ENCODE measurements around the gene NPHS1. TPM values are rescaled to one million over a fixed set of nuclear protein-coding genes. Genes with fewer than 3 reads are reported as not detected.
"Not testable (repeated sequence)": the region's sequence is repeated elsewhere in the genome, so short reads cannot be mapped to it uniquely, and the experiment has no call there.

Gene NPHS1
- total RNA-seq, 1 donor from 2014 or later, result 4.7 TPM

DNA sequence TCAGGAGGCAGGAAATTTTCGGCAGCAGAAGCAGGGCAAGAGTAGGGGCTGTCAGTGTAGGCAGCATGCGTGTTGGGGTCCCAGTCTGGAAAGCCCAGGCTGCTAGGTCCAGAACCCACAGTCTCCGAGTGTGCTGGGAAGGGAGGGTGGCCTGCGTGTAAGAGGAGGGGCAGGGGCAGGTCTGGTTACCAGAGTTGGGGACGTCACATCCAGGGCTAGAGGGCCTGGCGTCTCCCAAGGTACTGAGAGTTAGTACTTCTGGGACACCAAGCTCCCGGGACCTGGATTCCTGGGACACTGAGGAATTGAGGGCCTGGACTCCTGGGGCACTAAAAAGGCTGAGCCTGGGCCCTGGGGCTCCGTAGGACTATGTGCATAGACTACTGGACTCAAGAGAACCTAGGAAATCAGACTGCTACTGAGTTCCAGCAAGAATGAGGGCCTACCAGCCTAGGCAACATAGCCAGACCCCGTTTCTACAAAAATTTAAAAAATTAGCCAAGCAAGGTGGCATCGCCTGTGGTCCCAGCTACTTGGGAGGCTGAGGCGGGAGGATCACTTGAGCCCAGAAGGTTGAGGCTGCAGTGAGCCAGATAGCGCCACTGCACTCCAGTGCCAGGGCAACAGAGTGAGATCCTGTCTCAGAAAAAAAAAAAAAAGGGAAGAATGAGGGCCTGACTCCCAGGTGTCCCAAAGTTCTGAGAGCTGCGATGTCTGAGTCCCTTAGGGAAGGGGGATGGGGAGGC is 45.6 kb upstream of the NPHS1 start:
- peak overlapping the region; percentile 74 for H3K4me3 Mint-ChIP-seq (ENCODE audit: unreplicated experiment)
- H3K27me3 Mint-ChIP-seq (ENCODE audit: unreplicated experiment), result peaks cover 7% of the 10 kb centered on the region
- DNase-seq, result no peak
- no peak overlapping the region for H3K27ac Mint-ChIP-seq (ENCODE audit: unreplicated experiment)
- peaks cover 2% of the 10 kb centered on the region for H3K9me3 Mint-ChIP-seq (ENCODE audit: unreplicated experiment)
- H3K4me1 Mint-ChIP-seq (ENCODE audit: low read depth, unreplicated experiment), result peaks cover 10% of the 10 kb centered on the region
- no peaks in the 10 kb centered on the region for H3K36me3 Mint-ChIP-seq (ENCODE audit: unreplicated experiment)
- TF ChIP-seq, protein P1, sequence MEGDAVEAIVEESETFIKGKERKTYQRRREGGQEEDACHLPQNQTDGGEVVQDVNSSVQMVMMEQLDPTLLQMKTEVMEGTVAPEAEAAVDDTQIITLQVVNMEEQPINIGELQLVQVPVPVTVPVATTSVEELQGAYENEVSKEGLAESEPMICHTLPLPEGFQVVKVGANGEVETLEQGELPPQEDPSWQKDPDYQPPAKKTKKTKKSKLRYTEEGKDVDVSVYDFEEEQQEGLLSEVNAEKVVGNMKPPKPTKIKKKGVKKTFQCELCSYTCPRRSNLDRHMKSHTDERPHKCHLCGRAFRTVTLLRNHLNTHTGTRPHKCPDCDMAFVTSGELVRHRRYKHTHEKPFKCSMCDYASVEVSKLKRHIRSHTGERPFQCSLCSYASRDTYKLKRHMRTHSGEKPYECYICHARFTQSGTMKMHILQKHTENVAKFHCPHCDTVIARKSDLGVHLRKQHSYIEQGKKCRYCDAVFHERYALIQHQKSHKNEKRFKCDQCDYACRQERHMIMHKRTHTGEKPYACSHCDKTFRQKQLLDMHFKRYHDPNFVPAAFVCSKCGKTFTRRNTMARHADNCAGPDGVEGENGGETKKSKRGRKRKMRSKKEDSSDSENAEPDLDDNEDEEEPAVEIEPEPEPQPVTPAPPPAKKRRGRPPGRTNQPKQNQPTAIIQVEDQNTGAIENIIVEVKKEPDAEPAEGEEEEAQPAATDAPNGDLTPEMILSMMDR (IDR thresholded peaks at IDR 0.05; ENCODE audit: partially characterized antibody, unreplicated experiment), result no peak

DNA sequence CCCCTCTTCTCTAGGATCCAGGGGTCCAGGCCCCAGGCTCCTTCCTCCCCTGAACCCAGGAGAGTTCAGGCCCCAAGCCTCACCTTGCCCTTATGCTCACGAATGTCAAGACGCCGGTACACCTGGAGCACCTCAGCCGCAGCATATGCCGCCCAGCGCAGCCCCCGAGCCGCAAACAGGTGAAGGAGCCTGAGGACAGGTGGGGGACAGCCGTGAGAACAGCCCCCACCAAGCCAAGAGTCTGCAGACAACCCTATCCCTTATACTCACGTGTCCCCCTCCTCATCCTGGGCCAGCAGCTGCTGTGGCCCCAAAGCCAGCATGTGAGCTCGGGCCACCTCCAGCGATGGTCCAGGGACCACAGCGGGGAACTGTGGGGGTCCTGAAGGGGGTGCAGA is 44.3 kb upstream of the NPHS1 start:
- no peaks in the 10 kb centered on the region for H3K36me3 Mint-ChIP-seq (ENCODE audit: unreplicated experiment)
- H3K27me3 Mint-ChIP-seq (ENCODE audit: unreplicated experiment), result peaks cover 3% of the 10 kb centered on the region
- no peak for DNase-seq
- no peak overlapping the region for H3K4me3 Mint-ChIP-seq (ENCODE audit: unreplicated experiment)
- H3K9me3 Mint-ChIP-seq (ENCODE audit: unreplicated experiment), result no peaks in the 10 kb centered on the region
- H3K27ac Mint-ChIP-seq (ENCODE audit: unreplicated experiment), result no peak overlapping the region
- H3K4me1 Mint-ChIP-seq (ENCODE audit: low read depth, unreplicated experiment), result peaks cover 4% of the 10 kb centered on the region
- TF ChIP-seq, protein P1 (IDR thresholded peaks at IDR 0.05; ENCODE audit: partially characterized antibody, unreplicated experiment), result no peak

DNA sequence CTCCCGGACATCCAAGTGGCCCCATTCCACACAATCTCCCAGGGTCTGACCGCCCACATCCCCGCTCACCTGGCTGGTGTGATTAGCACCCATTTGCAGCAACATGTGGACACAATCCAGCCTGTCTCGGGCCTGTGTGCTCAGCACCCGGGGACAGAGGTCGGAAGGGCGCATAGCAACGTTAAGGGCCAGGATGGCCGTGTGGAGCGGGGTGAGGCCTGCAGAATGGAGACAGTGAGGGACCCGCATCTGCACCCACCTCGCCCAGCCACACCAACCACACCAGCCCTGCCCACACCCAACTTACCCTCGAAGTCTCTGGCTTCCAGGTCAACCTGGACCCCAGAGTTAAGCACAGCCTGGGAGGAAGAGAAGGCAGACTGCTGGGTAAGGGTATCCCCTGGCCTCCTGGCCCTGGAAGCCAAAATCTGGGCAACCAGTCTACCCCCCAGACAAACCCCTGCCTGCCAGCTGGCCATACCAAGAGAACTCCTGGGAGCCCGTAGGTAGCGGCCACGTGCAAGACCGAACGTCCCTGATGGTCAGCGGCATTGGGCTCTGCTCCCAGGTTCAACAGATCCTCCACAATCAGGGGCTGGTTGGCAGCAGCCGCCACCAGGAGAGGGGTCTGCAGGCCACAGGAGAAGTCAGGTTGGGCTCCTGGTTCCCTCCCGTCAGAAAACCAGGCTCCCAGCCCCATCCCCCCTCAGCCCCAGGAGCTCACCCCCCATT is 43.8 kb upstream of the NPHS1 start:
- peaks cover 4% of the 10 kb centered on the region for H3K4me1 Mint-ChIP-seq (ENCODE audit: low read depth, unreplicated experiment)
- no peaks in the 10 kb centered on the region for H3K9me3 Mint-ChIP-seq (ENCODE audit: unreplicated experiment)
- H3K36me3 Mint-ChIP-seq (ENCODE audit: unreplicated experiment), result no peaks in the 10 kb centered on the region
- TF ChIP-seq, protein P1 (IDR thresholded peaks at IDR 0.05; ENCODE audit: partially characterized antibody, unreplicated experiment), result no peak
- H3K27ac Mint-ChIP-seq (ENCODE audit: unreplicated experiment), result no peak overlapping the region
- H3K4me3 Mint-ChIP-seq (ENCODE audit: unreplicated experiment), result no peak overlapping the region
- no peak for DNase-seq
- peaks cover 3% of the 10 kb centered on the region for H3K27me3 Mint-ChIP-seq (ENCODE audit: unreplicated experiment)

DNA sequence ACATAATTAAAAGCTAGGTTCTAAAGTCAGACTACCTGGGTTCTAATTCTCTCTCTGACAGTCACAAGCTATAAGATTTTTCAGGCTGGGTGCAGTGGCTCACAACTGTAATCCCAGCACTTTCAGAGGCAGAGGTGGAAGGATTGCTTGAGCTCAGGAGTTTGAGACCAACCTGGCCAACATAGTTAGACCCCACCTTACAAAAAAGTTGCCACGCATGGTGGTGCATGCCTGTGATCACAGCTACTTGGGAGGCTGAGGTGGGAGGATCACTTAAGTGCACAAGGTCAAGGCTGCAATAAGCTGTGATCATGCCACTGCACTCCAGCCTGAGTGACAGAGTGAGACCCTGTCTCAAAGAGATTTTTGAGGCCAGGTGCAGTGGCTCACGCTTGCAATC is 42.0 kb upstream of the NPHS1 start:
- Mint-ChIP-seq H3K27ac (ENCODE audit: unreplicated experiment) (no peak overlapping the region), H3K4me1 (ENCODE audit: low read depth, unreplicated experiment) (peaks cover 11% of the 10 kb centered on the region), H3K4me3 (ENCODE audit: unreplicated experiment) (no peak overlapping the region), H3K27me3 (ENCODE audit: unreplicated experiment) (peaks cover 5% of the 10 kb centered on the region), H3K36me3 (ENCODE audit: unreplicated experiment) (peaks cover 3% of the 10 kb centered on the region), H3K9me3 (ENCODE audit: unreplicated experiment) (no peaks in the 10 kb centered on the region)
- no peak for DNase-seq
- TF ChIP-seq, protein P1 (IDR thresholded peaks at IDR 0.05; ENCODE audit: partially characterized antibody, unreplicated experiment), result no peak

DNA sequence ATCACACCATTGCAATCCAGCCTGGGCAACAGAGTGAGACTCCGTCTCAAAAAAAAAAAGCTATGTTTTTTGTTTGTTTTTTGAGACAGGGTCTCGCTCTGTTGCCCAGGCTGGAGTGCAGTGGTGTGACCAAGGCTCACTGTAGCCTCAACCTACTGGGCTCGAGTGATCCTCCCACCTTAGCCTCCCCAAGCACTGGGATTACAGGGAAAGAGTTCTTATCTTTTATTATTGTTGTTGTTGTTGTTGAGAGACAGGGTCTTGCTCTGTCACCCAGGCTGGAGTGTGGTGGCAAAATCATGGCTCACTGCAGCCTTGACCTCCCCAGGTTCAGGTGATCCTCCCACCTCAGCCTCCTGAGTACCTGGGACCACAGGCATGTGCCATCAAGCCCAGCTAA is 39.5 kb upstream of the NPHS1 start:
- H3K27me3 Mint-ChIP-seq (ENCODE audit: unreplicated experiment); DNase-seq; H3K27ac Mint-ChIP-seq (ENCODE audit: unreplicated experiment); H3K4me1 Mint-ChIP-seq (ENCODE audit: low read depth, unreplicated experiment); H3K4me3 Mint-ChIP-seq (ENCODE audit: unreplicated experiment); H3K9me3 Mint-ChIP-seq (ENCODE audit: unreplicated experiment): not testable (repeated sequence)
- peaks cover 12% of the 10 kb centered on the region for H3K36me3 Mint-ChIP-seq (ENCODE audit: unreplicated experiment)

Data from glutamatergic neuron (in vitro differentiated cells).